Heart left ventricle (tissue), 16 donors: Measurements from ENCODE around the gene SPTBN4. TPM values are rescaled to one million over a fixed set of nuclear protein-coding genes. Genes with fewer than 3 reads are reported as not detected.

Source experiments
- ATAC-seq, 4 donors: fragments of 200-7000 bp; cut with Tn5 transposase; one replicate each; pipeline ENCODE4 v1.9.1; 2020 to 2022; ENCODE audit warnings: moderate library complexity in 4 of 4, mild to moderate bottlenecking in 3 of 4, moderate number of reproducible peaks in 1 of 4
- DNase-seq, 5 donors: peaks; one replicate each; pipeline ENCODE4 v3.0.0-alpha.2; 2020
- H3K27ac ChIP-seq, 12 donors: fragments of 200-600 bp; sonication (generic) in 4 of 12; one replicate each; pipeline versions ENCODE4 v1.5.0 to v1.8.0; 2016 to 2022; ENCODE audit warnings: mild to moderate bottlenecking in 2 of 12
- H3K27me3 ChIP-seq, 9 donors: fragments of 200-600 bp; sonication (generic) in 2 of 9; one replicate each; pipeline versions ENCODE4 v1.5.1 to v1.8.0; 2016 to 2022; ENCODE audit warnings: mild to moderate bottlenecking in 3 of 9
- H3K36me3 ChIP-seq, 9 donors: fragments of 200-600 bp; sonication (generic) in 2 of 9; one replicate each; pipeline versions ENCODE4 v1.5.0 to v1.8.0; 2018 to 2022; ENCODE audit warnings: mild to moderate bottlenecking in 2 of 9
- H3K4me1 ChIP-seq, 12 donors: fragments of 200-600 bp; sonication (generic) in 4 of 12; one replicate each; pipeline versions ENCODE4 v1.5.0 to v1.8.0; 2016 to 2022; ENCODE audit warnings: mild to moderate bottlenecking in 3 of 12
- H3K4me3 ChIP-seq, 12 donors: fragments of 200-600 bp; sonication (generic) in 4 of 12; one replicate each; pipeline versions ENCODE4 v1.5.0 to v1.8.0; 2017 to 2022; ENCODE audit warnings: mild to moderate bottlenecking in 9 of 12, moderate library complexity in 4 of 12
- H3K9me3 ChIP-seq, 12 donors: fragments of 200-600 bp; sonication (generic) in 4 of 12; one replicate each; pipeline versions ENCODE4 v1.5.0 to v1.8.0; 2016 to 2022; ENCODE audit warnings: mild to moderate bottlenecking in 1 of 12
- CTCF ChIP-seq, 12 donors: fragments of 200-600 bp; sonication (generic) in 4 of 12; IDR thresholded peaks; one replicate each; pipeline versions ENCODE4 v1.5.0 to v1.8.0; 2018 to 2022; ENCODE audit warnings: antibody characterized with exemption in 12 of 12, mild to moderate bottlenecking in 5 of 12
- POLR2A ChIP-seq, 2 donors: fragments of 450-650 bp; IDR thresholded peaks; one replicate each; pipeline ENCODE4 v1.6.1; 2017; ENCODE audit warnings: antibody characterized with exemption in 2 of 2, mild to moderate bottlenecking in 2 of 2, moderate library complexity in 2 of 2
- WGBS, 4 donors: extraction: QIAGEN DNeasy Blood & Tissue Kit in 2 of 4; methylation state at CpG; one replicate each; pipeline versions ENCODE4 v1.1.5 to v1.1.7; 2013 to 2018; 5-methylcytosine and 5-hydroxymethylcytosine counted together
- intact Hi-C, 10 donors: fragments of 100-400 bp; cut with DNase I; formaldehyde crosslinking; loops; one replicate each; pipeline versions ENCODE4 v1.11.1 to v1.14.2; 2022
- polyA plus RNA-seq, 2 donors: library from polyadenylated mRNA; stranded (reverse); fragments of 200-250 nt; gene quantifications; one replicate each; pipeline ENCODE4 v1.2.3, GENCODE V29; 2013
- total RNA-seq, 9 donors: library from RNA; depleted of rRNA in 2 of 9; stranded (reverse); fragments of >200 nt in 2 of 9; fragmentation: NEBNext Ultra II Directional in 3 of 9; extraction: Animal tissue kit (Norgen Biotek cat#: 25700) in 3 of 9; gene quantifications; one replicate each; pipeline versions ENCODE4 v1.1.0 to v1.2.4, GENCODE V29; 2016 to 2023
- donor health status: ischemic (EF 13 %, LVEDD 7.1; RV severe dilation, severe dysfunction).
- donor health status: healthy with polysubstance abuse.
- donor health status: DM: no; HTN: yes; CAD: no.
- donor health status: DM: no; HTN: no; CAD: no.
- donor health status: ischemic (EF 25% LVEDD 6.9; RV normal size, moderate dysfunction).
- donor health status: ischemic (EF 25% LVEDD 5.7; RV mildly dilated, moderate dysfunction).
- donor health status: healthy.
- donor health status: DM: yes; HTN: yes; CAD: no.
- donor health status: ischemic (EF 35%, LVEDD 5.7; RV mildly dilated, moderate dysfunction).
- donor health status: nonischemic (EF 11% LVEDD 7.7; RV severe dilation, severe dysfunction).
- donor health status: DM: yes; HTN: yes; CAD: no.
- donor health status: PGD.
- donor health status: ischemic (EF 29% LVEDD 5.4; RV normal size, mild dysfunction).
- donor health status: nonischemic (EF 23%, LVEDD 6.1; RV moderate dilation, normal function).

SPTBN4 gene
- total and polyA plus RNA-seq, 11 donors, result 1.9 to 8.7 (median 4.2) TPM

GRCh38 chr19:40528078-40528477, 61.3 kb downstream of the SPTBN4 start:
- intact Hi-C loops, result loop anchor here in 9 of 10 donors (2.0 to 10.0 kb wide), 9 partner anchors 49 to 223 kb away; partner anchors contain the start of genes BLVRB (in 3 of the 9), SPTBN4 (in 3 of the 9) and SHKBP1 (in 1 of the 9)
- no peak for TF ChIP-seq POLR2A (IDR thresholded peaks at IDR 0.05)
- TF ChIP-seq CTCF (IDR thresholded peaks at IDR 0.05), result no peak
- H3K36me3 ChIP-seq, result no peaks in the 10 kb centered on the region
- H3K27me3 ChIP-seq, result peaks cover 0 to 11% (median 0%) of the 10 kb centered on the region in 9 donors
- peaks cover 0 to 18% (median 8%) of the 10 kb centered on the region in 12 donors for H3K4me1 ChIP-seq
- no peak overlapping the region for H3K27ac ChIP-seq
- 71 to 86% (median 83%) methylated on average over 6 of the region's 6 CpGs for WGBS, 4 donors
- ATAC-seq (no peak), DNase-seq (no peak)
- no peak overlapping the region for H3K4me3 ChIP-seq
- H3K9me3 ChIP-seq, result no peaks in the 10 kb centered on the region

- no peak overlapping the region for H3K4me3 ChIP-seq
- no peaks in the 10 kb centered on the region for H3K9me3 ChIP-seq
- H3K36me3 ChIP-seq, result no peaks in the 10 kb centered on the region
- 67 to 69% (median 68%) methylated on average over 14 of the region's 14 CpGs for WGBS, 4 donors
- no peak overlapping the region for H3K27ac ChIP-seq
- TF ChIP-seq CTCF (IDR thresholded peaks at IDR 0.05) (no peak), POLR2A (IDR thresholded peaks at IDR 0.05) (no peak)
- intact Hi-C loops, result loop anchor here (1.0 to 10.0 kb wide), 11 partner anchors 49 to 224 kb away; partner anchors contain the start of genes BLVRB (in 3 of the 10), SPTBN4 (in 3 of the 10) and SHKBP1 (in 1 of the 10)
- ATAC-seq (no peak), DNase-seq (no peak)
- H3K27me3 ChIP-seq, result peaks cover 0 to 11% (median 0%) of the 10 kb centered on the region in 9 donors
- peaks cover 0 to 15% (median 8%) of the 10 kb centered on the region in 12 donors for H3K4me1 ChIP-seq
Measured at GRCh38 chr19:40528533-40529092, 61.8 kb downstream of the SPTBN4 start.

- Histone ChIP-seq H3K36me3 (no peaks in the 10 kb centered on the region), H3K4me3 (peak overlapping the region; percentile 24 to 66 (median 59)), H3K27ac (peak overlapping the region in 1 of 12 donors; percentile 59), H3K4me1 (peaks cover 0 to 15% (median 8%) of the 10 kb centered on the region in 12 donors), H3K9me3 (peaks cover 0 to 4% (median 0%) of the 10 kb centered on the region in 12 donors), H3K27me3 (peaks cover 0 to 11% (median 0%) of the 10 kb centered on the region in 9 donors)
- 3 to 10% (median 4%) methylated on average over 13 to 54 of the region's 54 CpGs for WGBS, 4 donors
- TF ChIP-seq CTCF (IDR thresholded peaks at IDR 0.05) (peak; percentile 92 to 99 (median 96)), POLR2A (IDR thresholded peaks at IDR 0.05) (no peak)
- DNase-seq, result peak; percentile 82 to 94 (median 86)
- intact Hi-C loops, result loop anchor here (1.0 to 10.0 kb wide), 11 partner anchors 48 to 225 kb away; partner anchors contain the start of genes BLVRB (in 3 of the 10), SPTBN4 (in 3 of the 10) and SHKBP1 (in 1 of the 10)
- peak; percentile 66 to 91 (median 88) for ATAC-seq
Measured at GRCh38 chr19:40529093-40529954, 62.5 kb downstream of the SPTBN4 start.
